GM23338 (cell line): ENCODE measurements around the gene UQCC3.

Source experiments
- CREB1 ChIP-seq: fragments of 250-450 bp; sonication (Bioruptor Pico); IDR thresholded peaks from 2 replicates; pipeline ENCODE4 v1.5.0; 2020; ENCODE audit warnings: low read depth, mild to moderate bottlenecking, moderate library complexity
- EZH2 ChIP-seq: fragments of 200-600 bp; sonication (generic); IDR thresholded peaks from one replicate; pipeline ENCODE4 v1.8.0; 2017; ENCODE audit warnings: antibody characterized with exemption, mild to moderate bottlenecking, low read depth; ENCODE audit not compliant: unreplicated experiment
- EZH2phosphoT487 ChIP-seq: fragments of 200-600 bp; sonication (generic); IDR thresholded peaks from one replicate; pipeline ENCODE4 v1.8.1; 2018; ENCODE audit warnings: antibody characterized with exemption; ENCODE audit not compliant: unreplicated experiment
- JUNB ChIP-seq: IDR thresholded peaks from one replicate; pipeline ENCODE4 v1.6.1; 2016; ENCODE audit warnings: antibody characterized with exemption; ENCODE audit not compliant: unreplicated experiment
- NANOG ChIP-seq: IDR thresholded peaks from 2 replicates; pipeline ENCODE4 v1.6.1; 2016; ENCODE audit warnings: antibody characterized with exemption, borderline replicate concordance
- POLR2AphosphoS5 ChIP-seq: IDR thresholded peaks from 2 replicates; pipeline ENCODE4 v1.6.1; 2016; ENCODE audit warnings: antibody characterized with exemption, low read depth
- STAT1 ChIP-seq: IDR thresholded peaks from one replicate; pipeline ENCODE4 v1.6.1; 2016; ENCODE audit warnings: antibody characterized with exemption; ENCODE audit not compliant: unreplicated experiment
- ZNF114 ChIP-seq: fragments of 250-450 bp; sonication (Bioruptor Pico); IDR thresholded peaks from 2 replicates; pipeline ENCODE4 v1.5.0; 2020; ENCODE audit warnings: mild to moderate bottlenecking, moderate library complexity
- ZNF331 ChIP-seq: fragments of 250-450 bp; sonication (Bioruptor Pico); IDR thresholded peaks from 2 replicates; pipeline ENCODE4 v1.5.0; 2020; ENCODE audit warnings: low read depth, mild to moderate bottlenecking, moderate library complexity
- TF ChIP-seq, protein P1 (sequence below), 2 experiments: fragments of 200-600 bp in 1 of 2; sonication (generic) in 1 of 2; conservative IDR thresholded peaks; 2 replicates each; pipeline versions ENCODE4 v1.5.1 to v1.6.1; 2016 to 2017; ENCODE audit warnings: antibody characterized with exemption in 2 of 2, low read depth in 2 of 2, mild to moderate bottlenecking in 2 of 2, moderate library complexity in 1 of 2
- TF ChIP-seq, protein P2 (sequence below): IDR thresholded peaks from one replicate; pipeline ENCODE4 v1.6.1; 2018; ENCODE audit warnings: antibody characterized with exemption; ENCODE audit not compliant: unreplicated experiment
- TF ChIP-seq, protein P3 (sequence below): IDR thresholded peaks from 2 replicates; pipeline ENCODE4 v1.6.1; 2016; ENCODE audit warnings: antibody characterized with exemption
- TF ChIP-seq, protein P4 (sequence below): fragments of 250-450 bp; sonication (Bioruptor Pico); IDR thresholded peaks from 2 replicates; pipeline ENCODE4 v1.5.0; 2020; ENCODE audit warnings: mild to moderate bottlenecking, moderate library complexity

DNA sequence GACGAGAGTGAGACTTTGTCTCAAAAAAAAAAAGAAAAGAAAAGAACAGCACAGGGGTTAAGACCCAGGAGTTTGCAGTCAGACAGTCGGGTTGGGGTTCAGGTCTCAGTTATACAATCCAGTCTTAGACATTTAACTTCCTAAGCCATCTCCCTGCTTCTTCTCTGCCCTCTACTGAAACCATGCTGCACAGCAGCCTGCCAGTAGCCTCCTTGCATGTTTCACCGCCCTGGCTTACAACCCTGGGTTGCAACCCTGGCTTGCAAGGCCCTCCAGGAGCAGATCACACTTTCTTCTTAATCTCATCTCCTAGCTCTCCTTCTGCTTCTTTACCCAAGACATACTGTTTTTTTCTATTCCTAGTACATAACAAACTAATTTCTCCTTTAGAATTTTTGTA, 43.8 kb upstream of the UQCC3 start:
- TF ChIP-seq, protein P1, sequence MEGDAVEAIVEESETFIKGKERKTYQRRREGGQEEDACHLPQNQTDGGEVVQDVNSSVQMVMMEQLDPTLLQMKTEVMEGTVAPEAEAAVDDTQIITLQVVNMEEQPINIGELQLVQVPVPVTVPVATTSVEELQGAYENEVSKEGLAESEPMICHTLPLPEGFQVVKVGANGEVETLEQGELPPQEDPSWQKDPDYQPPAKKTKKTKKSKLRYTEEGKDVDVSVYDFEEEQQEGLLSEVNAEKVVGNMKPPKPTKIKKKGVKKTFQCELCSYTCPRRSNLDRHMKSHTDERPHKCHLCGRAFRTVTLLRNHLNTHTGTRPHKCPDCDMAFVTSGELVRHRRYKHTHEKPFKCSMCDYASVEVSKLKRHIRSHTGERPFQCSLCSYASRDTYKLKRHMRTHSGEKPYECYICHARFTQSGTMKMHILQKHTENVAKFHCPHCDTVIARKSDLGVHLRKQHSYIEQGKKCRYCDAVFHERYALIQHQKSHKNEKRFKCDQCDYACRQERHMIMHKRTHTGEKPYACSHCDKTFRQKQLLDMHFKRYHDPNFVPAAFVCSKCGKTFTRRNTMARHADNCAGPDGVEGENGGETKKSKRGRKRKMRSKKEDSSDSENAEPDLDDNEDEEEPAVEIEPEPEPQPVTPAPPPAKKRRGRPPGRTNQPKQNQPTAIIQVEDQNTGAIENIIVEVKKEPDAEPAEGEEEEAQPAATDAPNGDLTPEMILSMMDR (conservative IDR thresholded peaks at IDR 0.05; ENCODE audit: low read depth in 2 of 2), result no peak
- TF ChIP-seq EZH2 (no peak), EZH2phosphoT487 (no peak), POLR2AphosphoS5 (no peak), CREB1 (CRISPR knock-in tag) (no peak), NANOG (no peak), JUNB (no peak), ZNF331 (CRISPR knock-in tag) (no peak), ZNF114 (CRISPR knock-in tag) (no peak), STAT1 (no peak)
- TF ChIP-seq, protein P2, sequence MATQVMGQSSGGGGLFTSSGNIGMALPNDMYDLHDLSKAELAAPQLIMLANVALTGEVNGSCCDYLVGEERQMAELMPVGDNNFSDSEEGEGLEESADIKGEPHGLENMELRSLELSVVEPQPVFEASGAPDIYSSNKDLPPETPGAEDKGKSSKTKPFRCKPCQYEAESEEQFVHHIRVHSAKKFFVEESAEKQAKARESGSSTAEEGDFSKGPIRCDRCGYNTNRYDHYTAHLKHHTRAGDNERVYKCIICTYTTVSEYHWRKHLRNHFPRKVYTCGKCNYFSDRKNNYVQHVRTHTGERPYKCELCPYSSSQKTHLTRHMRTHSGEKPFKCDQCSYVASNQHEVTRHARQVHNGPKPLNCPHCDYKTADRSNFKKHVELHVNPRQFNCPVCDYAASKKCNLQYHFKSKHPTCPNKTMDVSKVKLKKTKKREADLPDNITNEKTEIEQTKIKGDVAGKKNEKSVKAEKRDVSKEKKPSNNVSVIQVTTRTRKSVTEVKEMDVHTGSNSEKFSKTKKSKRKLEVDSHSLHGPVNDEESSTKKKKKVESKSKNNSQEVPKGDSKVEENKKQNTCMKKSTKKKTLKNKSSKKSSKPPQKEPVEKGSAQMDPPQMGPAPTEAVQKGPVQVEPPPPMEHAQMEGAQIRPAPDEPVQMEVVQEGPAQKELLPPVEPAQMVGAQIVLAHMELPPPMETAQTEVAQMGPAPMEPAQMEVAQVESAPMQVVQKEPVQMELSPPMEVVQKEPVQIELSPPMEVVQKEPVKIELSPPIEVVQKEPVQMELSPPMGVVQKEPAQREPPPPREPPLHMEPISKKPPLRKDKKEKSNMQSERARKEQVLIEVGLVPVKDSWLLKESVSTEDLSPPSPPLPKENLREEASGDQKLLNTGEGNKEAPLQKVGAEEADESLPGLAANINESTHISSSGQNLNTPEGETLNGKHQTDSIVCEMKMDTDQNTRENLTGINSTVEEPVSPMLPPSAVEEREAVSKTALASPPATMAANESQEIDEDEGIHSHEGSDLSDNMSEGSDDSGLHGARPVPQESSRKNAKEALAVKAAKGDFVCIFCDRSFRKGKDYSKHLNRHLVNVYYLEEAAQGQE, result no peak
- TF ChIP-seq, protein P3, sequence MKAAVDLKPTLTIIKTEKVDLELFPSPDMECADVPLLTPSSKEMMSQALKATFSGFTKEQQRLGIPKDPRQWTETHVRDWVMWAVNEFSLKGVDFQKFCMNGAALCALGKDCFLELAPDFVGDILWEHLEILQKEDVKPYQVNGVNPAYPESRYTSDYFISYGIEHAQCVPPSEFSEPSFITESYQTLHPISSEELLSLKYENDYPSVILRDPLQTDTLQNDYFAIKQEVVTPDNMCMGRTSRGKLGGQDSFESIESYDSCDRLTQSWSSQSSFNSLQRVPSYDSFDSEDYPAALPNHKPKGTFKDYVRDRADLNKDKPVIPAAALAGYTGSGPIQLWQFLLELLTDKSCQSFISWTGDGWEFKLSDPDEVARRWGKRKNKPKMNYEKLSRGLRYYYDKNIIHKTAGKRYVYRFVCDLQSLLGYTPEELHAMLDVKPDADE, result no peak
- TF ChIP-seq, protein P4, sequence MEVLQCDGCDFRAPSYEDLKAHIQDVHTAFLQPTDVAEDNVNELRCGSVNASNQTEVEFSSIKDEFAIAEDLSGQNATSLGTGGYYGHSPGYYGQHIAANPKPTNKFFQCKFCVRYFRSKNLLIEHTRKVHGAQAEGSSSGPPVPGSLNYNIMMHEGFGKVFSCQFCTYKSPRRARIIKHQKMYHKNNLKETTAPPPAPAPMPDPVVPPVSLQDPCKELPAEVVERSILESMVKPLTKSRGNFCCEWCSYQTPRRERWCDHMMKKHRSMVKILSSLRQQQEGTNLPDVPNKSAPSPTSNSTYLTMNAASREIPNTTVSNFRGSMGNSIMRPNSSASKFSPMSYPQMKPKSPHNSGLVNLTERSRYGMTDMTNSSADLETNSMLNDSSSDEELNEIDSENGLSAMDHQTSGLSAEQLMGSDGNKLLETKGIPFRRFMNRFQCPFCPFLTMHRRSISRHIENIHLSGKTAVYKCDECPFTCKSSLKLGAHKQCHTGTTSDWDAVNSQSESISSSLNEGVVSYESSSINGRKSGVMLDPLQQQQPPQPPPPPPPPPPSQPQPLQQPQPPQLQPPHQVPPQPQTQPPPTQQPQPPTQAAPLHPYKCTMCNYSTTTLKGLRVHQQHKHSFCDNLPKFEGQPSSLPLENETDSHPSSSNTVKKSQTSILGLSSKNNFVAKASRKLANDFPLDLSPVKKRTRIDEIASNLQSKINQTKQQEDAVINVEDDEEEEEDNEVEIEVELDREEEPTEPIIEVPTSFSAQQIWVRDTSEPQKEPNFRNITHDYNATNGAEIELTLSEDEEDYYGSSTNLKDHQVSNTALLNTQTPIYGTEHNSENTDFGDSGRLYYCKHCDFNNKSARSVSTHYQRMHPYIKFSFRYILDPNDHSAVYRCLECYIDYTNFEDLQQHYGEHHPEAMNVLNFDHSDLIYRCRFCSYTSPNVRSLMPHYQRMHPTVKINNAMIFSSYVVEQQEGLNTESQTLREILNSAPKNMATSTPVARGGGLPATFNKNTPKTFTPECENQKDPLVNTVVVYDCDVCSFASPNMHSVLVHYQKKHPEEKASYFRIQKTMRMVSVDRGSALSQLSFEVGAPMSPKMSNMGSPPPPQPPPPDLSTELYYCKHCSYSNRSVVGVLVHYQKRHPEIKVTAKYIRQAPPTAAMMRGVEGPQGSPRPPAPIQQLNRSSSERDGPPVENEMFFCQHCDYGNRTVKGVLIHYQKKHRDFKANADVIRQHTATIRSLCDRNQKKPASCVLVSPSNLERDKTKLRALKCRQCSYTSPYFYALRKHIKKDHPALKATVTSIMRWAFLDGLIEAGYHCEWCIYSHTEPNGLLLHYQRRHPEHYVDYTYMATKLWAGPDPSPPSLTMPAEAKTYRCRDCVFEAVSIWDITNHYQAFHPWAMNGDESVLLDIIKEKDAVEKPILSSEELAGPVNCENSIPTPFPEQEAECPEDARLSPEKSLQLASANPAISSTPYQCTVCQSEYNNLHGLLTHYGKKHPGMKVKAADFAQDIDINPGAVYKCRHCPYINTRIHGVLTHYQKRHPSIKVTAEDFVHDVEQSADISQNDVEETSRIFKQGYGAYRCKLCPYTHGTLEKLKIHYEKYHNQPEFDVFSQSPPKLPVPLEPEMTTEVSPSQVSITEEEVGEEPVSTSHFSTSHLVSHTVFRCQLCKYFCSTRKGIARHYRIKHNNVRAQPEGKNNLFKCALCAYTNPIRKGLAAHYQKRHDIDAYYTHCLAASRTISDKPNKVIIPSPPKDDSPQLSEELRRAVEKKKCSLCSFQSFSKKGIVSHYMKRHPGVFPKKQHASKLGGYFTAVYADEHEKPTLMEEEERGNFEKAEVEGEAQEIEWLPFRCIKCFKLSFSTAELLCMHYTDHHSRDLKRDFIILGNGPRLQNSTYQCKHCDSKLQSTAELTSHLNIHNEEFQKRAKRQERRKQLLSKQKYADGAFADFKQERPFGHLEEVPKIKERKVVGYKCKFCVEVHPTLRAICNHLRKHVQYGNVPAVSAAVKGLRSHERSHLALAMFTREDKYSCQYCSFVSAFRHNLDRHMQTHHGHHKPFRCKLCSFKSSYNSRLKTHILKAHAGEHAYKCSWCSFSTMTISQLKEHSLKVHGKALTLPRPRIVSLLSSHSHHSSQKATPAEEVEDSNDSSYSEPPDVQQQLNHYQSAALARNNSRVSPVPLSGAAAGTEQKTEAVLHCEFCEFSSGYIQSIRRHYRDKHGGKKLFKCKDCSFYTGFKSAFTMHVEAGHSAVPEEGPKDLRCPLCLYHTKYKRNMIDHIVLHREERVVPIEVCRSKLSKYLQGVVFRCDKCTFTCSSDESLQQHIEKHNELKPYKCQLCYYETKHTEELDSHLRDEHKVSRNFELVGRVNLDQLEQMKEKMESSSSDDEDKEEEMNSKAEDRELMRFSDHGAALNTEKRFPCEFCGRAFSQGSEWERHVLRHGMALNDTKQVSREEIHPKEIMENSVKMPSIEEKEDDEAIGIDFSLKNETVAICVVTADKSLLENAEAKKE, result no peak
